Prostate gland (tissue), 2 donors: Measurements from ENCODE around the gene PLEKHA7. TPM values are rescaled to one million over a fixed set of nuclear protein-coding genes. Genes with fewer than 3 reads are reported as not detected.

ENCODE experiments used
- DNase-seq: peaks from one replicate; pipeline ENCODE4 v3.0.0-alpha.2; 2019; ENCODE audit warnings: low spot score
- H3K27ac ChIP-seq, 2 donors: fragments of 200-600 bp; sonication (generic); 2 replicates each; pipeline ENCODE4 v1.5.1; 2017 to 2019
- H3K27me3 ChIP-seq: fragments of 200-600 bp; sonication (generic); replicated peaks from 2 replicates; pipeline ENCODE4 v1.5.1; 2019; ENCODE audit not compliant: insufficient read depth
- H3K36me3 ChIP-seq, 2 donors: fragments of 200-600 bp; sonication (generic); 1 replicate in 1 of 2; 2 replicates in 1 of 2; pipeline versions ENCODE4 v1.5.1 to v1.8.1; 2017 to 2019
- H3K4me1 ChIP-seq: fragments of 200-600 bp; sonication (generic); replicated peaks from 2 replicates; pipeline ENCODE4 v1.5.1; 2019
- H3K4me3 ChIP-seq, 2 donors: fragments of 200-600 bp; sonication (generic); 2 replicates each; pipeline ENCODE4 v1.5.1; 2017 to 2019
- H3K9me3 ChIP-seq: fragments of 200-600 bp; sonication (generic); 2 replicates; pipeline ENCODE4 v1.5.1; 2017
- POLR2A ChIP-seq: fragments of 450-650 bp; IDR thresholded peaks from one replicate; pipeline ENCODE4 v1.6.1; 2016; ENCODE audit warnings: antibody characterized with exemption, mild to moderate bottlenecking
- POLR2AphosphoS5 ChIP-seq: sonication (generic); formaldehyde crosslinking; IDR thresholded peaks from one replicate; pipeline ENCODE4 v1.6.1; 2017; ENCODE audit warnings: antibody characterized with exemption
- WGBS: methylation state at CpG from one replicate; pipeline ENCODE4 v1.1.5; 2018; 5-methylcytosine and 5-hydroxymethylcytosine counted together
- intact Hi-C: fragments of 100-400 bp; cut with DNase I; formaldehyde crosslinking; loops from one replicate; pipeline ENCODE4 v1.14.2; 2022
- total RNA-seq, 2 donors: library from RNA; depleted of rRNA; stranded (reverse); fragments of >200 nt; gene quantifications; one replicate each; pipeline ENCODE4 v1.1.0, GENCODE V29; 2016
- TF ChIP-seq, protein P1 (sequence below), 4 experiments: fragments of 200-600 bp in 2 of 4; fragments of 450-650 bp in 2 of 4; sonication (generic) in 2 of 4; IDR thresholded peaks; 1 replicate in 3 of 4; 2 replicates in 1 of 4; pipeline ENCODE4 v1.5.1; 2016 to 2019; ENCODE audit warnings: antibody characterized with exemption in 4 of 4, mild to moderate bottlenecking in 2 of 4, moderate library complexity in 2 of 4

PLEKHA7 gene
- total RNA-seq, 2 donors from 2014 or later, result 14.6 to 38.3 TPM

DNA sequence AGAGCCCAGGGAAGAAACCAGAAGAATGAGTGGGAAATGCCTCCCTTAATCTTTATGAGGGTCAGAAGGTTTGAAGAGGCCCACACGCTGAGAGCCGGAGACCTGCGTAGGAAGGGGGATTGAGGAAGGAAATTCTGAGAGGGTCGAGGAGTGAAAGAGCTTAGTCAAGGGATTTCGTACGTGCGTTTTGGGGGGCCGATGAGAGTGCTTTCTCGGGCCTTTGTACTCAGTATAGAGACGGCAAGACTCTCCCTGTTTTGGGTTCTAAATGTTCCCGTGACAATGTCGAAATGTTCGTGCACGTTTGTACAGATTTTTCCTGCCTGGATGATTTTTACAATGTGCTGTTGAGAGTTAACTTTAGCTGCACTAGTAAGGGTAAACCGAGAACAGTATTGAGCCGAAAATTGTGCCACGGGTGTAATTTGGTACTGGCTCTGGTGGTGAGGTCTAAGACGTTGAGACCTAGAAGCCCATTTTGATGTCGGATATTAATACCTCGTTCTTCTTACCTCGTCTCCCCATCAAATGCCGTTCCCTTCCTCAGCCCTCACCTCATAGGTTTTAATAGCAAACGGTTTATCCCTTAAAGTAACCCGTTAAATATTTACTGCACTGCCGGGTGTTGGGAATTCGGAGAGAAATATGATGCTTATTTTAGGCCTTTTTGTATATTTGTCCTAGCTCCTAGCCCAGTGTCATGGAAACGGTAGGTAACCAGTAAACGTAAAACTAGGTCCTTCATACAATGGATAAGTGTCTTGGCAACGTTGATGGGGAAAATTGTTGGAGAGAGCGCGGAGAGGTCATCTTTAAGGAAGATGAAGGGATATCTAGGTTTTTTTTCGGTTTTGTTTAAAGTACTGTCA lies 275.0 kb downstream of the PLEKHA7 start:
- intact Hi-C loops, result loop anchor here (5.0 kb wide), 1 partner anchor 338 kb away; the partner anchor contains the start of gene RPS13
- 2% methylated on average over 32 of the region's 32 CpGs for WGBS
- Histone ChIP-seq H3K36me3 (no peaks in the 10 kb centered on the region), H3K4me3 (peak overlapping the region; percentile 73 to 80), H3K9me3 (no peaks in the 10 kb centered on the region), H3K27ac (peak overlapping the region; percentile 93 to 95), H3K27me3 (no peaks in the 10 kb centered on the region), H3K4me1 (peaks cover 3% of the 10 kb centered on the region)
- TF ChIP-seq POLR2AphosphoS5, result no peak
- no peak for TF ChIP-seq POLR2A
- TF ChIP-seq, protein P1, sequence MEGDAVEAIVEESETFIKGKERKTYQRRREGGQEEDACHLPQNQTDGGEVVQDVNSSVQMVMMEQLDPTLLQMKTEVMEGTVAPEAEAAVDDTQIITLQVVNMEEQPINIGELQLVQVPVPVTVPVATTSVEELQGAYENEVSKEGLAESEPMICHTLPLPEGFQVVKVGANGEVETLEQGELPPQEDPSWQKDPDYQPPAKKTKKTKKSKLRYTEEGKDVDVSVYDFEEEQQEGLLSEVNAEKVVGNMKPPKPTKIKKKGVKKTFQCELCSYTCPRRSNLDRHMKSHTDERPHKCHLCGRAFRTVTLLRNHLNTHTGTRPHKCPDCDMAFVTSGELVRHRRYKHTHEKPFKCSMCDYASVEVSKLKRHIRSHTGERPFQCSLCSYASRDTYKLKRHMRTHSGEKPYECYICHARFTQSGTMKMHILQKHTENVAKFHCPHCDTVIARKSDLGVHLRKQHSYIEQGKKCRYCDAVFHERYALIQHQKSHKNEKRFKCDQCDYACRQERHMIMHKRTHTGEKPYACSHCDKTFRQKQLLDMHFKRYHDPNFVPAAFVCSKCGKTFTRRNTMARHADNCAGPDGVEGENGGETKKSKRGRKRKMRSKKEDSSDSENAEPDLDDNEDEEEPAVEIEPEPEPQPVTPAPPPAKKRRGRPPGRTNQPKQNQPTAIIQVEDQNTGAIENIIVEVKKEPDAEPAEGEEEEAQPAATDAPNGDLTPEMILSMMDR (IDR thresholded peaks at IDR 0.05), result no peak
- no peak for DNase-seq

DNA sequence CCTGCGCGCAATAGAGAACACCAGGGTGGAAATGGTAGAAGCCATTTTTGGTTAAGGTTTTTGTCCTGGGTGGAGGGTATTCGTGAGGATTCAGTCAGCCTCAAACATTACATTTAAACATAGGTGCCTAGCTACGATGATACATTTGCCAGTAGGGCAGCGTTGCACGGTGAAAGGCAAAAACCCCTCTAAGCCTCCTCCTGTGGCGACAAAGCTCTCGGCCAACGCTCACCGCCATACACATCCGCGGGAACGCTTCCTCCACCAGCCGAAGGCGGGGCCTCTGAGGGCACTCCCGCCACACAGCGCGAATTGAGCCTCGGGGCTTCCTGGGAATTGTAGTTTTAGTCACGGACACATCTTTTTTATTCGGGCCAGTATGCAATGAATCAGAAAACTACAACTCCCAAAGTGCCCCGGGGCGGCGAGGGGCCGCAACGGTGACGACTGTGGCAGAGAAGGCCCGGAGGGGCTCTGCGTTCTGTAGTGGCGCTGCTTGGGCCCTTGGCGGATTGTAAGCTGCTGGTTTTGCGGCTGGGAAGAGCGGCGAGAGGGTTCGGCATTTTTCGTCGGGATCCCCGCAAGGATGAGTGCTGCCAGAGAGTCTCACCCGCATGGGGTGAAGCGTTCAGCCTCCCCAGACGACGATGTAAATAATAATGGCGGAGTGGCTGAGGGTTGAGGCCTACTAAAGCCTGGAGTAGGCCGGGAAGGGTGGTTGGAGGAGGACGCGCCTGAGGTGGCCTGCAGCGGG lies 275.8 kb downstream of the PLEKHA7 start, which contains the start of gene C11orf58:
Gene C11orf58 (plus strand): TSS at position 455 of the 754 bp plus-strand sequence. CDS start 132 bp downstream, at position 587.
- H3K27me3 ChIP-seq, result no peaks in the 10 kb centered on the region
- under 1% methylated on average over 47 of the region's 47 CpGs for WGBS
- no peaks in the 10 kb centered on the region for H3K4me1 ChIP-seq
- H3K36me3 ChIP-seq, result no peaks in the 10 kb centered on the region
- peak; percentile 98 for DNase-seq
- H3K27ac ChIP-seq, result peak within 1 kb of the TSS; percentile 93 to 95
- H3K9me3 ChIP-seq, result no peaks in the 10 kb centered on the region
- TF ChIP-seq, protein P1 (IDR thresholded peaks at IDR 0.05), result peak in 1 of 4 experiments; percentile 11
- peak; percentile 91 for TF ChIP-seq POLR2A
- peak; percentile 95 for TF ChIP-seq POLR2AphosphoS5
- intact Hi-C loops, result loop anchor here (5.0 kb wide), 1 partner anchor 339 kb away; the partner anchor contains the start of gene RPS13
- H3K4me3 ChIP-seq, result peak within 1 kb of the TSS; percentile 73 to 80

DNA sequence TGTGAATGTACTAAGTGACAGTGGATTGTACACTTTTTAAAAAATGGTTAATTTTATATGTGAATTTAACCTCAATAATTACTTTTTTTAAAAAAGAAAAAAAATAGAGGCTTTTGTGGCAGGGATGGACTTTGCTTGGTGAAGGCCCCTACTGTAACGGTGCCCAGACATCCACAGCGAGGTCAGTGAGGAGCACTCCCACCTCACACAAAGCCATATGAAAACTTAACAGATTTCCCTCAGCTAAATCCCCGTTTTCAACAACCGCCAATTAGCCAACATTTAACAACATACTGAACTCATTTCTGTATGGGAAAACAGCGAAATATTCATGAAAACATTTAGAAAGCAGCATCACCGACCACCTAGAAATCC lies 276.4 kb downstream of the PLEKHA7 start:
- no peak for DNase-seq
- Histone ChIP-seq H3K4me3 (peak overlapping the region; percentile 73 to 80), H3K27ac (peak overlapping the region; percentile 93 to 95), H3K9me3 (no peaks in the 10 kb centered on the region), H3K4me1 (no peaks in the 10 kb centered on the region), H3K36me3 (no peaks in the 10 kb centered on the region), H3K27me3 (no peaks in the 10 kb centered on the region)
- intact Hi-C loops, result loop anchor here (5.0 kb wide), 1 partner anchor 339 kb away; the partner anchor contains the start of gene RPS13
- under 1% methylated on average over 6 of the region's 6 CpGs for WGBS
- TF ChIP-seq POLR2AphosphoS5 (no peak), POLR2A (no peak)
- TF ChIP-seq, protein P1 (IDR thresholded peaks at IDR 0.05), result no peak

Other genes with a start within 250 kb of the PLEKHA7 start
- gene RPS13, start 63.3 kb upstream of the PLEKHA7 start, total RNA-seq, result 1,000 to 10,000 TPM in 1 of 2 donors, 100 to 1,000 TPM in 1; 882 to 1,308 TPM
- gene PIK3C2A, start 193.6 kb upstream of the PLEKHA7 start, total RNA-seq, result 10 to 100 TPM; 66.0 to 90.0 TPM